Endometrial microvascular endothelial cells (primary cell): Measurements from ENCODE around the gene TULP4. TPM values are rescaled to one million over a fixed set of nuclear protein-coding genes. Genes with fewer than 3 reads are reported as not detected.

Source experiments
- in situ Hi-C: cut with HindIII; loops from 2 replicates; pipeline ENCODE4 v1.10.0; 2017; ENCODE audit warnings: low sequenced_read_pairs, low pct_unique_long_range_greater_than_20kb; ENCODE audit errors: inconsistent ontology term
- total RNA-seq: library from RNA; depleted of rRNA; stranded (reverse); fragments of >200 nt; gene quantifications from one replicate; pipeline ENCODE4 v1.2.3, GENCODE V29; 2015; ENCODE audit errors: inconsistent ontology term

The TULP4 gene, protein sequence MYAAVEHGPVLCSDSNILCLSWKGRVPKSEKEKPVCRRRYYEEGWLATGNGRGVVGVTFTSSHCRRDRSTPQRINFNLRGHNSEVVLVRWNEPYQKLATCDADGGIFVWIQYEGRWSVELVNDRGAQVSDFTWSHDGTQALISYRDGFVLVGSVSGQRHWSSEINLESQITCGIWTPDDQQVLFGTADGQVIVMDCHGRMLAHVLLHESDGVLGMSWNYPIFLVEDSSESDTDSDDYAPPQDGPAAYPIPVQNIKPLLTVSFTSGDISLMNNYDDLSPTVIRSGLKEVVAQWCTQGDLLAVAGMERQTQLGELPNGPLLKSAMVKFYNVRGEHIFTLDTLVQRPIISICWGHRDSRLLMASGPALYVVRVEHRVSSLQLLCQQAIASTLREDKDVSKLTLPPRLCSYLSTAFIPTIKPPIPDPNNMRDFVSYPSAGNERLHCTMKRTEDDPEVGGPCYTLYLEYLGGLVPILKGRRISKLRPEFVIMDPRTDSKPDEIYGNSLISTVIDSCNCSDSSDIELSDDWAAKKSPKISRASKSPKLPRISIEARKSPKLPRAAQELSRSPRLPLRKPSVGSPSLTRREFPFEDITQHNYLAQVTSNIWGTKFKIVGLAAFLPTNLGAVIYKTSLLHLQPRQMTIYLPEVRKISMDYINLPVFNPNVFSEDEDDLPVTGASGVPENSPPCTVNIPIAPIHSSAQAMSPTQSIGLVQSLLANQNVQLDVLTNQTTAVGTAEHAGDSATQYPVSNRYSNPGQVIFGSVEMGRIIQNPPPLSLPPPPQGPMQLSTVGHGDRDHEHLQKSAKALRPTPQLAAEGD (N-terminal part only)
- total RNA-seq, result 22.7 TPM

DNA sequence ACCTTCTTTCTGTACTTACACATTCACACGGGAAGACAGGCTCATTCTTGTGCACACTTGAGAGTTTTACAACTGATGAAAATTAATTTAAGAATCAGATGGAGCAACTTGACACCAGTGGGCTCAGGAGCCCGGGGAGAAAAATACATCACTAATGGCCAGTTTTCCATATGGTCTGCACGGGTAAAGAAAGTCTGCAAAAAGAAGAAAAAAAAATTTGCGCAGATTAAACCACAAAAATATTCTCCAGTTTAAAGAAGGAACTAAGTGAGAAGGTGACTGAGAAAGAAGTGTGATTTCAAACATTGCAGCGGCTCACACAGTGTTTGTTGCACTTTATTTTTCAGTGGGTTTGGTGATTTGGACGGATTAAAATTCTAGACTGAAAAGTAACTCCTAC, at the start of gene TULP4:
Gene TULP4 (plus strand): TSS at position 301 of the 400 bp plus-strand sequence. CDS start 1,552 bp downstream, outside the sequence.
- in situ Hi-C loops, result loop anchor here (10.0 kb wide), 1 partner anchor 157 kb away; no protein-coding TSS in a partner anchor

DNA sequence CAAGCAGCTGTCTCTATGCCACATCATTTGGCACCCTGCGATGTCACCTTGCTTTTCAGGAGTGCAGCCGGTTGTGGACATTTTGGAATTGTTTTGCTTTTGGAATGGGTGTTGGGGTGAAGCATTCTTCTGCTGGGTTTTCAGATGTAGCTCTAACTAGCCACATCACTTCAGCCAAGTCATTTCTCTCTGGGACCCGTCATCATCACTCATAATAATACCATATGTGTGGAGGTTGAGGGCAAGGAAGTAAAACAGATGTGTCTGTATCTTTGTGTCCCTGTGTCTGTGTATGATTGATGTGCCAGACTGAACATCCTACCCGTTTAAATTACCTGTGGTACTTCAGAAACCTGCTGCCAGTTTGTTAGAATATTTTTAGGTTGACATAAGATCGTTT, 49.5 kb upstream of the TULP4 start:
- in situ Hi-C loops, result no loop called here

DNA sequence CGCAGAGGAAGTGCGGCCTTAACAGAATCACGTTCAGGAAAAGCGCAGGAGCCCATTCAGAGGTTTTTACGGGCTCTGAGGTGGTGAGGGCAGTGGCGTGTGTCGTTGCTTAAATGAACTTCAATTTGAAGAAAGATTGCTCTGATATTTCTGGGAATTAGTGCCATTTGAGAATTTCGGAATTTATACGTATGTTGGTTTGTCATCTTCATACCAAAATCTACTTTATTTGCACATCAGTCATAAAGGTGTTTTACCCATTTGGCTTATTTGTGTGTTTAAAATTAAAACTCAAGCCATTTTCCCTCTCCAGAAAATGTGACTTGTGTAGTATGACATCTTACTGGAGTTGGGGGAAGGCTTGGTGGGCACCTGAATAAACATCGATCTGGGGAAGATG, 48.1 kb upstream of the TULP4 start:
- in situ Hi-C loops, result no loop called here

DNA sequence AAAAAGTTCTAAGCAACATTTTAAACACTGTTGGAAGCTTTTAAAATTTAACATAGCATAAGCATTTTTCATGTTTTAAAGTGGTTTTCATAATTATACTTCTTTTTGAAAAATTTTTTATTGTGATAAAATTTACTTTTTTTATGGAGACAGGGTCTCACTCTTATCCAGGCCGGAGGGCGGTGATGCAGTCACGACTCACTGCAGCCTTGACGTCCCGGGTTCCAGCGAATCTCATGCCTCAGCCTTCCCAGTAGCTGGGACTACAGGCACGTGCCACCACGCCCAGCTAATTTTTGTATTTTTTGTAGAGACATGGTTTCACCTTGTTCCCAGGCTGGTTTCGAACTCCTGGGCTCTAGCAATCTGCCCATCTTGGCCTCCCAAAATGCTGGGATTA, 46.1 kb upstream of the TULP4 start:
- in situ Hi-C loops, result no loop called here

DNA sequence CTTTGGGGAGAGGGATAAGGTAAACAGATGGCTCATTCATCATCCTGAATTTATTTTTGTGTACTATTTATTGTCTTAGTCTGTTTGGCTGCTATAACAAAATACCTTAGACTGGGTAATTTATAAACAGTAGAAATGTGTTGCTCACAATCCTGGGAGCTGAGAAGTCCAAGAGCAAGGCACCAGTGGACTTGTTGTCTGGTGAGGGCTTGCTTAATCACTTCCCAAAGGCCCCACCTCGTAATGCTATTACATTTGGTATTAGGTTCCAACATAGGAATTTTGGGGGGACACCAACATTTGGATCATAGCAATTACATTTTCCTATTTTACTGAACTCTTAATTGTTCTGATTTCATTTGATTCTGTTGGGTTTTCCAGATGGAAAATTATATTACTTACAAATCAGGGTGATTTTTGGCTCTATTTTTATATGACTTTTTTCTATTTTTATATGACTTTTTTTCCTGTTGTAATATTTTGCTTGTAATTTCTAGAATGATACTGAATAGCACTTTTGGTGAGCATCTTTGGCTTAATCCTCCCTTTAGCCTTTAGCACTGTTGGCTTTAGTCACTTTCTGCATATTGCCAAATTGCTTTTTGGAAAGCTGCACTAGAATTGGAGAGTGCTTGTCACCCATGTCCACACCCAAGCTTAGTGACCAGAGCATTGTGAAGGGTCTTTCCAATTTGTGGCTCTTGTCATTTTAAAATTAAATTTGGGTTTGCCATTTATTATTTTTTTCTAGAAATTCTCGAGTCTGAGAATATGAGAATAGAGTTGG, 43.7 kb upstream of the TULP4 start:
- in situ Hi-C loops, result no loop called here

DNA sequence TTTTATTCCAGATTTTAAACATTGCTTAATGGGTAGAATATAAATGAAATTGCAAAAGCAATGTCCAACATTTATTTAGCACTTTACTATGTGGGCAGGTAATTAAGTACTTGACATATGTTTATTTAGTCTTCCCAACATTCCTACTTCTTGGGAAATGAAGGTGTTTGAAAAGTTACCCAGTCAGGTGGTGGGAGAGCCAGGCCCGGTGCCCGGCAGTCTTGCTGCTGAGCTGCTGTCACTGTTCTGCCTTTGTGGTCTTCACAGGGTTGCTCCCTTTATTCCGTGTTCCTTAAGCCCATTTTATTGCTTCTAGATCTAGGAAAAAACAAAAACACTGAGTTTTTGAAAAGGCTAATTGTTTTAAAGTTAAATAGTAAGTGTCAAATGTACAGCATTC, 42.6 kb upstream of the TULP4 start:
- in situ Hi-C loops, result no loop called here

DNA sequence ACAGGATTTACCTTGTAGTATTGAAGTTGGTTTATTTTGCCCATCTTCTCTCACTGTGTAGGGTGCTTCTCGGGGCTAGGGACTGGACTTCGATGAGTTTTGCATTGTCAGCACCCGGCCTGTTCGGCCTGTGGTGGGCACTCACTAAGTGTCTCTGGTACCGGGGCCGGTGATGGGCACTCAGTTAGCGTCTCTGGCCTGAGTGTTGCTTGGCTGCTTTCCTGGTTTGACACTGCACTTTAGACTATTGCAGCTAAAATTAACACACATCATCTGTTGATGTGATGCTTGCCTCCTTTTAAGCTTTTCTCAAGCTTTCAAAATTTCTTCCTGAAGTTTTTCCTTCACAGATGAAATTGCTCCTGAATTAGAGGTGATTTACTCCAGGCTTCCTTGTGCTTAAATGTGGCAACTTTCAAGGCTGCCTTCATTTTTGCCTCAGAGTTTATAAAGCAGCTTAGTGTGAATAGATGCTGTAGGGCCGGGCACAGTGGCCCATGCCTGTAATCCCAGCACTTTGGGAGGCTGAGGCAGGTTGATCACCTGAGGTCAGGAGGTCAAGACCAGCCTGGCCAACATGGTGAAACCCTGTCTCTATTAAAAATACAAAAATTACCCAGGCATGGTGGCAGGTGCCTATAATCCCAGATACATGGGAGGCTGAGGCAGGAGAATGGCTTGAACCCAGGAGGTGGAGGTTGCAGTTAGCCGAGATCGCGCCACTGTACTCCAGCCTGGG, 41.7 kb upstream of the TULP4 start:
- in situ Hi-C loops, result no loop called here

DNA sequence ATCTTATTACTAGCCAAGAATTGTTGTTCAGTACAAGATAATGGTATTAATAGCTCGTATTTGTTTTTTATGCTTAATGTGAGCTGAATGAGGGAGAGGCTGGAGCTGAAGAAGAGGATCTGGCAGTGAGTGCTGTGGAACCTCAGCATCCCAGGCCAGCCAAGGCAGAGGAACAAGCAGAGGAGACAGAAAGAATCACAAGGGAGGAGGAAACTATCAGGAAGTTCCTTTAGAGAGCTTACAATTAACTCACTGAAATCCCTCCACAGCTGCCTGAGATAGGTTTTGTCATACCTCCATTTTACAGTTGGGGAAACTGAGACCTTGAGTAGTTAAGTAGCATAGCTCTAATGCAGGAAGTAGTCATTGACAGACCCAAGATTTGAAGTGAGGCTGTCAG, 39.9 kb upstream of the TULP4 start:
- in situ Hi-C loops, result no loop called here

DNA sequence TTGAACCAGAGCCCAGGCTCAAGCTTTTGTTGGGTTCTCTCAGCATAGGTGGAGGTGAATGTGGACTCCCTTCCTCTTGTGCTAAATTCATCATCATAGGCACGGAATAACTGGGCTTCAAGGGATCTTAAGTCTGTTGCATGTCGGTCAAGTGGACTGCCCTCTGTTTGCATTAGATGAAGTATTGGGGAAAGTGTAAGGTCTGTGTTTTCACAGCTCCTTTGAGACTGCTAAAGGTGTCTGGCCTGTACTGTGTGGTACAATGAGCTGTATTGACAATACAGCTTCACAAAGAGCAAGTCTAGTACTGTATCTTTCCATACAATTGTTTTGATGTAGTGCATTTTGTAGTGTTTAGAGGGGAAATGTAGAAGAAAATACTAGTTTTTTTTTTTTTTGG, 34.3 kb upstream of the TULP4 start:
- in situ Hi-C loops, result no loop called here

DNA sequence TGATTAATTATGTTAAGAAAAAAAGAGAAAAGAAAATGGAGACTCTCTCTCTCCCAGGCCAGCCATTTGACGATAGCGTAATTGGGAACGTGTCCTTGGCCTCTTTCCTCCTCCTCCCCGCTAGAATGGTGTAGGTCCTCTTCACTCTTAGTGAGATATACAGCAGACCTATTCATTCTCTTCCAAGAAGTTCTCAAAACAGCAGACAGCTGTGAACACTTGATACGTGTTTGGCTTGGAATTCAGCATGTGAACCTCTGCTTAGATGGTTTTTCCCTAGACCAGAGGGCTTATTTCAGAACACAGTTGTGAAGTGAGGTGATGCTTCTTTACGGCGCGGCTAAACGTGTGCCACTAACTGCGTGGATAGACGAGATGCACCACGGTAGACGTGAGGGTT, 32.6 kb upstream of the TULP4 start:
- in situ Hi-C loops, result no loop called here

DNA sequence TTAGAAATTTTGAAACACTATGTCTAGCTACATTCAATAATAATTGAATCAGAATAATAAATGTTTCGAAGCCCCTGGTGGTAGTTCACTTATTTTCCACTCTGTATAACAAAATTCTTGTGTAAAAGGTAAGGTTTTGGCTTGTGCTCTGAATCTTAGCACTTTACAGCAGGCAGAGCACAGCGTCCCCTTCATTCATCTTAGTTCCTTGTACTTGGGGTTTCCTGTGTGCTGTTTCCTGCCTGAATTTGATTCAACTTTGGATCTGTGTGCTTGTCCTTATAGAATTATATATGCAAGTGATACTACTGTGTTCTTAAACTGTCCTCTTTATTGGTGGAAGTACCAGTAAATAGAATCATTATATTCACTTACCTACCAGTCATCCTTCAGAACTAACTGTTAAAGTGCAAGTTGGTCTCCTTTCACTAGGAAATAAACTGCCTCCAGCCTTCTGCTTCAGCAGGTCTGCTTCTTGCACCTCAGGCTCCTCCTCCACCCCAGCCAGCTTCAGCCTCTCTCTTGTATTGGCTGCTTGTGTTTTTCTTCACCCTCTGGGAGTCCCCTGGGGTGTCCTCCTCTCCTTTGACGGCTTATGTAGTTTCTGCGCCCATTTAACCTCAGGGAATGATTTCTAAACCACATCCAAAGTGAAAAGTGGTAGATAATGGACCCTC, 28.8 kb upstream of the TULP4 start:
- in situ Hi-C loops, result no loop called here

DNA sequence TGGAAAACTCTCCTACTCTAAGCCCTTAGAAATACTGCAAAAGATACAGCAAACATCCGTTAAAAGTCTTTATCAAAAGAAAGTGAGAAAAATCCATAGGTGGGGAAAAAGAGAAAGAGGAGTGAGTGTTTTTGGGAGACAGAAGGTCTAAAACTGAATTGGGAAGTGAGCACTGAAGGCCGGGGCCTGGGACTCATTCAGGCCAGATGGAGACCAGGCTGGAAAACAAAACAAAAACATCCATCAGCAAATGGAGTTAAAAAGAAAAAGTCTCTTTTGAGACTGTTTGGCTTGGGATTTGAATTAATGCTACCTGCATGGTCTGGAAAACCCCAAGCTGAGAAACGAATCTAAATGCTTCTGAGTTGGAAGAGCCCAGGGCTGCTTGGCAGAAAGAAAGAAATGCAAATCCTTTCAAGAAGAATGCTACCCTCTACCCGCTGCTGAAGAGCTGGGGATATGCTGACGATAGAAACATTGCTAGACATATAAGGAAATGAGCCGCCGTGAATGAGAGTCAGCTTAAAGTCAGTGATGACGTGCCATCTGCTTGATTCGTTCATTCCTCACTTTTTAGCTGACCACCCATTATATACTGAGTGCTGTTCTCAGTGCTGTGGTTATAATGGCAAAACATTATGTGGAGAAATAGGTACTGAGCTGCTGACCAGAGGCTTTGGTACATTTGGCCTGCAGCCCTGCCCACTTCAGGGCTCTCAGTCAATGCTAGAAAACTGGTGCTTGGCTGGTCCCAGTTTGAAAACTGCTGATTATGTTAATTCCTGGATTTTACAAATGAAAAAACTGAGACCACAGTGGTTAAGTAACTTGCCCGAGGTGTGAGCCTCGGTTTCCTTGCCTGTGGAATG, 28.0 kb upstream of the TULP4 start:
- in situ Hi-C loops, result no loop called here

DNA sequence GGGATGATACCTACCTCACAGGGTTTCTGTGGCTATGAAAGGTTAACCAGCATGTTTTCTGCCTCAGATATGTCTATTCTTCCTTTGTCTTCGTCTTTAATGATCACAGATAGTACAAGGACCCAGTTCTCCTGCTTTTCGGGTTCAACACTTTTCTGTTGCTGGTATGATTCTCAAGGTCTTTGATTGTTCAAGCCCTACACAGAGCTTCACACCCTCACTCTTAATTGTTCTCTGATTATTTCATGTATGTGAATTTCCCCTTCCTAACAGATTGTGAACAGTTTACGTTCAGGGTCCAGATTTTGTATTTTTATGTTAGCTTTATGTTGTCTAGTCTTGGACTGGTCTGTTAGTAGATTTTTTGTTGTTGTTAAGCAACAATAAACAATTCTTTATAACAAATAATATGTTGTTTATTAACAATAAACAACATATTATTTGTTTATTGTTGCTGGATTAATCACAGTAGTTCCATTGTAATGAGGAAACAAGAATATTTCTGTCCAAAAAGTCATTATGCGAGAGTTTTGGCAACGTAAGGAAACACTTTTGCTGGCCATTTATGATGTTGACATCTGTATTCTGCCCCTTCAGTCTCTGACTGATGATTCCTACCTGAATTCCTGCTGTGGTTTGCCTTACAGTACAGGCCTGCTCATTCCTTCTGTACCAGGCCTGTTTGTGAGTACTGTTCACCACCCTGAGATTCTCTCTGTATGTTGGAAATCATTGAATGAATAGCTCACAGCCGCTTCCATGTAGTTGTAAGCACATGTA, 27.2 kb upstream of the TULP4 start:
- in situ Hi-C loops, result no loop called here

DNA sequence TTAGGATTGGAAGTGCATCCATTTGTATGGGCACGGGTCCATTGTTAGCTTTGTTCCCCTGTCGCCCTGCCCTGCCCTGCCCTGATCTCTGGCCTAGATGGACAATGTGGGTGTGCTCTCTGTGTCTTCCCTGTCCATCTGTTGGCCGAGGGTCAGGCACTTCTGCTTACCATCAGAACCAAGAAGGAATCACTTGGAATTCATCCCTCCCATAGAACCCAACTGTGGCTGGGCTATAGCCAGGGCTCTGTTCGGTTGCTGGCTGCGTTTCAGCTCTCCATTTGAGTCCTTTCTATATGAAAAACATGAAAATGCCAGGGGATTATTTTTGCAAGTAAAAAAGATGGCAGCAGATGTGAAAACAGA, 26.6 kb upstream of the TULP4 start:
- in situ Hi-C loops, result no loop called here

DNA sequence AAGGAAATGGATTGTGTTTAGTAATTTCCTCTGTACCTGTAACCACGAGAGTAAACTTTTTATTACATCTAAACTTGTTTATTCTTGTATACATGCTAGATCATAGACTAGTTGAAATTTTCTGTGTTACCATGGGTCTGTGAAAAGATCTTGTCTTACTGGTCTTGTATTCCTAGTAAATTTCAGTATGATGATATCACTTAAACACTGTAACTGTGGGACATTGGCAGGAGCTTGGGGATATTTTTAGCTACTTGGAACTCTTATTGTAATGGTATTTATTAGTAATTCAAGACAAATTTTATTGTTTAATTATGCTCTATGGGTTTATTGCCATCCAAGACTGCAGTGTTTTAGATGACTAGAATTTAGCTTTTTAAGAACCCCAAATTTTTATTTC, 25.9 kb upstream of the TULP4 start:
- in situ Hi-C loops, result no loop called here

DNA sequence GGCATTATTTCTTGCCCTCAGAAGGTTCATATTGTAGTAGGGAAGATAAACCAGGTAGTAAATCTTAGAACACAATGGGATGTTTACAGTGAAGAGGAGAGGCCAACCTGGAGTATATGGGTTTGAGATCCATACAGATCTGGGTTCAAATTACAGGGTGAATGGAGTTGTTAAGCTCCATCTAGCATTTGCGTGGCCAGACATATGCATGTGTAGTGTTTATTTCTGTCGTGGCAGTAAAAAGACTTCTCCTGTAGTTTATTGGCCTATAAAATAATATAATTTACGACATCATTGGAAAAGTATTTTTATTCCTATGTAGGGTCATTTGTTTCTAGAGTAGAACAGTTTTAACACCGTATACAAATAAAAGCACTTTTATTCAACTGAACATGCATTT, 25.2 kb upstream of the TULP4 start:
- in situ Hi-C loops, result no loop called here

DNA sequence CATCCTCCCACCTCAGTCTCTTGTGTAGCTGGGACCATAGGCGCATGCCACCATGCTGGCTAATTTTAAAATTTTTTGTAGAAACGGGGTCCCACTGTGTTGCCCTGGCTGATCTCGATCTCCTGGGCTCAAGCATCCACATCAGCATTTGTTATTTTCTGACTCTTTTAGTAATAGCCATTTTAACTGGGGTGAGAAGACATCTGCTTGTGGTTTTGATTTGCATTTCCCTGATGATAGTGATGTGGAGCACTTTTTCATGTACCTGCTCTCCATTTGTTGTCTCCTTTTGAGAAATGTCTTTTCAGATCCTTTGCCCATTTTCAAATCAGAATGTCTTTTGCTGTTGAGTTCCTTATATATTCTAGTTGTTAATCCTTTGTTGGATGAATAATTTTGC, 22.2 kb upstream of the TULP4 start:
- in situ Hi-C loops, result no loop called here
